Uterus (tissue), 2 donors: ENCODE data around the gene NPTX1.

Source experiments
- POLR2A ChIP-seq, 2 donors: fragments of 450-650 bp; IDR thresholded peaks; one replicate each; pipeline ENCODE4 v1.6.1; 2016; ENCODE audit warnings: antibody characterized with exemption in 2 of 2, mild to moderate bottlenecking in 1 of 2, moderate library complexity in 1 of 2
- TF ChIP-seq, protein P1 (sequence below), 4 experiments: fragments of 200-600 bp in 2 of 4; fragments of 450-650 bp in 2 of 4; sonication (generic) in 2 of 4; IDR thresholded peaks; one replicate each; pipeline ENCODE4 v1.5.1; 2016 to 2019; ENCODE audit warnings: antibody characterized with exemption in 4 of 4, mild to moderate bottlenecking in 2 of 4, moderate library complexity in 1 of 4

DNA sequence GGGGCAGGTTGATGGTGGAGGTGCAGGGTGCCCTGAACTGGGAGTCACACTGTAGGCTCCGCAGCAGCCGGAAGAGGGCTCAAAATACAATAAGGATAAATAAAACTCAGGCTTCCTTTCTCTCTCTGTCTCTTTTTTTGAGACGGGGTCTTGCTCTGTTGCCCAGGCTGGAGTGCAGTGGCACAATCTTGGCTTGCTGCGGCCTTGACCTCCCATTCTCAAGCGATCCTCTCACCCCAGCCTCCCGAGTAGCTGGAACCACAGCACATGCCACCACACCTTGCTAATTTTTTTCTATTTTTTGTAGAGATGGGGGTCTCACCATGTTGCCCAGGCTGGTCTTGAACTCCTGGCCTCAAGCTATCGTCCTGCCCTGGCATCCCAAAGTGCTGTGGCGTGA is 32.9 kb upstream of the NPTX1 start:
- TF ChIP-seq, protein P1, sequence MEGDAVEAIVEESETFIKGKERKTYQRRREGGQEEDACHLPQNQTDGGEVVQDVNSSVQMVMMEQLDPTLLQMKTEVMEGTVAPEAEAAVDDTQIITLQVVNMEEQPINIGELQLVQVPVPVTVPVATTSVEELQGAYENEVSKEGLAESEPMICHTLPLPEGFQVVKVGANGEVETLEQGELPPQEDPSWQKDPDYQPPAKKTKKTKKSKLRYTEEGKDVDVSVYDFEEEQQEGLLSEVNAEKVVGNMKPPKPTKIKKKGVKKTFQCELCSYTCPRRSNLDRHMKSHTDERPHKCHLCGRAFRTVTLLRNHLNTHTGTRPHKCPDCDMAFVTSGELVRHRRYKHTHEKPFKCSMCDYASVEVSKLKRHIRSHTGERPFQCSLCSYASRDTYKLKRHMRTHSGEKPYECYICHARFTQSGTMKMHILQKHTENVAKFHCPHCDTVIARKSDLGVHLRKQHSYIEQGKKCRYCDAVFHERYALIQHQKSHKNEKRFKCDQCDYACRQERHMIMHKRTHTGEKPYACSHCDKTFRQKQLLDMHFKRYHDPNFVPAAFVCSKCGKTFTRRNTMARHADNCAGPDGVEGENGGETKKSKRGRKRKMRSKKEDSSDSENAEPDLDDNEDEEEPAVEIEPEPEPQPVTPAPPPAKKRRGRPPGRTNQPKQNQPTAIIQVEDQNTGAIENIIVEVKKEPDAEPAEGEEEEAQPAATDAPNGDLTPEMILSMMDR (IDR thresholded peaks at IDR 0.05), result no peak
- no peak for TF ChIP-seq POLR2A (IDR thresholded peaks at IDR 0.05)
